CD4-positive, CD25-positive, alpha-beta regulatory T cell (primary cell): Measurements from ENCODE around the gene NATD1. TPM values are rescaled to one million over a fixed set of nuclear protein-coding genes. Genes with fewer than 3 reads are reported as not detected.
"Not testable (repeated sequence)": the region's sequence is repeated elsewhere in the genome, so short reads cannot be mapped to it uniquely, and the experiment has no call there.

Experiments
- ATAC-seq, 2 donors: fragments of 150-1000 bp; cut with Tn5 transposase; one replicate each; pipeline ENCODE4 v1.10.0; 2021; ENCODE audit warnings: low read depth in 2 of 2, moderate number of reproducible peaks in 2 of 2, moderate library complexity in 1 of 2
- DNase-seq, 3 donors: peaks; one replicate each; pipeline versions ENCODE4 v3.0.0 to v3.0.0-alpha.2; 2012 to 2022; ENCODE audit warnings: mixed read lengths in 1 of 3
- H3K27ac ChIP-seq: one replicate; pipeline ENCODE4 v1.7.0; 2013; ENCODE audit warnings: mild to moderate bottlenecking, low read length; ENCODE audit not compliant: insufficient read depth, poor library complexity, severe bottlenecking
- H3K27me3 ChIP-seq: one replicate; pipeline ENCODE4 v1.7.0; 2013; ENCODE audit warnings: low read length; ENCODE audit not compliant: control insufficient read depth, insufficient read depth
- H3K36me3 ChIP-seq: one replicate; pipeline ENCODE4 v1.7.0; 2013; ENCODE audit warnings: mild to moderate bottlenecking, low read length, moderate library complexity; ENCODE audit not compliant: control insufficient read depth, insufficient read depth
- H3K4me1 ChIP-seq: 2 replicates; pipeline ENCODE4 v1.7.0; 2013; ENCODE audit warnings: mild to moderate bottlenecking, low read length; ENCODE audit not compliant: insufficient read depth, control insufficient read depth, poor library complexity, severe bottlenecking
- H3K4me3 ChIP-seq: one replicate; pipeline ENCODE4 v1.7.0; 2013; ENCODE audit warnings: low read depth, mild to moderate bottlenecking, low read length, moderate library complexity
- H3K9me3 ChIP-seq, 2 experiments: 1 replicate in 1 of 2; 2 replicates in 1 of 2; pipeline ENCODE4 v1.7.0; 2013; ENCODE audit warnings: low read length in 2 of 2, mild to moderate bottlenecking in 1 of 2, moderate library complexity in 1 of 2; ENCODE audit not compliant: control insufficient read depth in 2 of 2
- H3K27ac Mint-ChIP-seq, 3 donors: one replicate each; pipeline ENCODE4 v1.8.0; 2020 to 2022; ENCODE audit warnings: mild to moderate bottlenecking in 3 of 3, mixed read lengths in 3 of 3, moderate library complexity in 2 of 3
- H3K27me3 Mint-ChIP-seq: one replicate; pipeline ENCODE4 v1.8.0; 2022; ENCODE audit warnings: mild to moderate bottlenecking, mixed read lengths
- H3K36me3 Mint-ChIP-seq: one replicate; pipeline ENCODE4 v1.8.0; 2020; ENCODE audit warnings: mixed read lengths
- H3K4me1 Mint-ChIP-seq, 4 donors: one replicate each; pipeline ENCODE4 v1.8.0; 2020 to 2022; ENCODE audit warnings: mixed read lengths in 4 of 4, mild to moderate bottlenecking in 1 of 4
- H3K4me3 Mint-ChIP-seq, 4 donors: one replicate each; pipeline ENCODE4 v1.8.0; 2020 to 2022; ENCODE audit warnings: mild to moderate bottlenecking in 4 of 4, mixed read lengths in 4 of 4, moderate library complexity in 3 of 4
- H3K9me3 Mint-ChIP-seq, 7 donors: one replicate each; pipeline ENCODE4 v1.8.0; 2020 to 2022; ENCODE audit warnings: mixed read lengths in 7 of 7, mild to moderate bottlenecking in 3 of 7, moderate library complexity in 2 of 7
- polyA plus RNA-seq, 4 donors: library from polyadenylated mRNA; unstranded; fragments of 300-500 nt; fragmentation: Illumina TruSeq; gene quantifications; one replicate each; pipeline ENCODE4 v1.2.3, GENCODE V29; 2021
- total RNA-seq: library from RNA; stranded (reverse); gene quantifications from one replicate; pipeline ENCODE4 v1.2.3, GENCODE V29; 2022

NATD1 gene
- total and polyA plus RNA-seq, 5 donors from 2014 or later: 2.8 to 12.7 (median 2.9) TPM

DNA sequence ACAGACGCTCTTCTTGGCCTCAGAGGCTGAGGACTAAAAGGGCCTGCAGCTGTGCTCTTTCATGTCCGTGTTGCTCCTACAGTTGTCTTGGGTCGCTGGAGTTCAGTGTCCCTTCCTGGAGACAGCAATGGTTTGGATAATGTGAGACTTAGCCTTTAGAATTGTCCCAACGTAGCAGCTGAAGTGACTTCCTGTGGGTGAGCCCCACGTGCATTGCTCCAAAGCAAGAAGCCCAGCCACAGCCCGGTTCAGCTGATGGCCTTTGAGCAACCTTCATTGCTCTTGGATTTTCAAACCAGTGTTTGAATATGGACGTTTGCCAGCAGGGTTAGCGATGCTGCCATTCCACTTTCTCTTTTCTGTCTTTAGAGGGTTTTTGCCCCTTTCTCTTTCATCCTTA, 59.0 kb downstream of the NATD1 start:
- DNase-seq (no peak), ATAC-seq (no peak)
- Histone ChIP-seq H3K36me3 (peaks cover 35% of the 10 kb centered on the region), H3K4me1 (no peaks in the 10 kb centered on the region), H3K4me3 (no peak overlapping the region), H3K27ac (no peak overlapping the region), H3K27me3 (no peaks in the 10 kb centered on the region), H3K9me3 (no peaks in the 10 kb centered on the region)
- H3K4me1 Mint-ChIP-seq: peaks cover 0 to 9% (median 4%) of the 10 kb centered on the region in 4 donors
- H3K27me3 Mint-ChIP-seq: no peaks in the 10 kb centered on the region
- H3K36me3 Mint-ChIP-seq: peaks cover 39% of the 10 kb centered on the region
- H3K9me3 Mint-ChIP-seq: no peaks in the 10 kb centered on the region
- no peak overlapping the region for H3K4me3 Mint-ChIP-seq
- peak overlapping the region; percentile 17 to 93 (median 65) for H3K27ac Mint-ChIP-seq

DNA sequence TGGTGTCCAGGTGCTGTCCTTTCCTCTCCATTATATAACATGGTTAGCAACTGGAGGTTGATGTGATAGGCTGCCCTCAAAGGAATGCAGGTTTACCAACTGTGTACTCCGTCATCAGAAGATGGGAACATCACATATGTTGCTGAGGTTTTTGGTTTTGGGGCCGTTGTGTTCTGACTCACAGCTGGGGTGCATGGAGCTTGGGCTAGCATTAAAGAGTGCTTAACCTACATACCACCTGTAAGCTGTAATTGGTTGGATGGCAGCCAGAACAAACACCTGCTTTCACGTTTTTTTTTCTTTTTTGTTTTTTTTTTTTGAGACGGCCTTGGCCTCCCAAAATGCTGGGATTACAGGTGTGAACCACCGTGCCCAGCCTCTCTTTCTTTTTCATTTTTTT, 60.2 kb downstream of the NATD1 start:
- H3K36me3 ChIP-seq: peaks cover 32% of the 10 kb centered on the region
- H3K27ac ChIP-seq: no peak overlapping the region
- H3K4me1 ChIP-seq: no peaks in the 10 kb centered on the region
- peak overlapping the region; percentile 15 to 47 (median 43) for H3K27ac Mint-ChIP-seq
- H3K4me1 Mint-ChIP-seq: peaks cover 0 to 8% (median 4%) of the 10 kb centered on the region in 4 donors
- H3K4me3 ChIP-seq: no peak overlapping the region
- H3K36me3 Mint-ChIP-seq: peaks cover 36% of the 10 kb centered on the region
- ATAC-seq (no peak), DNase-seq (no peak)
- no peaks in the 10 kb centered on the region for H3K9me3 ChIP-seq
- no peaks in the 10 kb centered on the region for H3K9me3 Mint-ChIP-seq
- H3K27me3 ChIP-seq: no peaks in the 10 kb centered on the region
- no peak overlapping the region for H3K4me3 Mint-ChIP-seq
- H3K27me3 Mint-ChIP-seq: no peaks in the 10 kb centered on the region

- not testable (repeated sequence) for H3K4me3 ChIP-seq, ATAC-seq, H3K27me3 ChIP-seq, H3K4me1 Mint-ChIP-seq, H3K9me3 Mint-ChIP-seq, H3K27me3 Mint-ChIP-seq, DNase-seq, H3K9me3 ChIP-seq, H3K27ac ChIP-seq, H3K4me3 Mint-ChIP-seq, H3K4me1 ChIP-seq
- Mint-ChIP-seq H3K27ac (peak overlapping the region in 2 of 3 donors; percentile 15 to 47), H3K36me3 (peaks cover 36% of the 10 kb centered on the region)
- H3K36me3 ChIP-seq: peaks cover 26% of the 10 kb centered on the region
These were observed 60.8 kb downstream of the NATD1 start for GRCh38 chr17:21192414-21192813.

GRCh38 chr17:21191698-21192097, 61.5 kb downstream of the NATD1 start:
- ATAC-seq (no peak), DNase-seq (no peak)
- Mint-ChIP-seq H3K36me3 (peaks cover 30% of the 10 kb centered on the region), H3K4me3 (no peak overlapping the region), H3K4me1 (peaks cover 0 to 3% (median 2%) of the 10 kb centered on the region in 4 donors), H3K9me3 (no peaks in the 10 kb centered on the region), H3K27me3 (no peaks in the 10 kb centered on the region), H3K27ac (peak overlapping the region in 2 of 3 donors; percentile 22 to 69)
- no peaks in the 10 kb centered on the region for H3K9me3 ChIP-seq
- no peak overlapping the region for H3K27ac ChIP-seq
- peaks cover 20% of the 10 kb centered on the region for H3K36me3 ChIP-seq
- no peaks in the 10 kb centered on the region for H3K27me3 ChIP-seq
- no peak overlapping the region for H3K4me3 ChIP-seq
- no peaks in the 10 kb centered on the region for H3K4me1 ChIP-seq

DNA sequence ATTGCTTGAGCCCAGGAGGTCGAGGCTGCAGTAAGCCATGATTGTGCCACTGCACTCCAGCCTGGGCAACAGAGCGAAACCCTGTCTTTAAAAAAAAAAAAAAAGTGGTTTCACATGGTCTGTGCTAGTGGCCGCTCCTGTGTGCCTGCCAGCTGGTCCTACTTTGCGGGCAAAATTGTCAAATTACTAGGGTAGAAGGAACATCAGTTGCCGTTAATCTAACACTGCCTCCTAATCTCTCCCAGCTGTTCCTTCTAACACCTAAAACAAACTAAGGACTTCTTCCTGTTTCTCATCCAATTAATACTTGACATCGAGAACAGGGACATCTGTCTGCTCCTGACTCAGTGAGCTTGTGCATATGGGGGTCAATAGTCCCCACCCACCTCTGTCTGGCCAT, 63.1 kb downstream of the NATD1 start:
- peaks cover 26% of the 10 kb centered on the region for H3K36me3 ChIP-seq
- Mint-ChIP-seq H3K27ac (no peak overlapping the region), H3K27me3 (no peaks in the 10 kb centered on the region), H3K9me3 (no peaks in the 10 kb centered on the region), H3K36me3 (peaks cover 35% of the 10 kb centered on the region), H3K4me3 (no peak overlapping the region), H3K4me1 (peaks cover 0 to 6% (median 1%) of the 10 kb centered on the region in 4 donors)
- H3K4me3 ChIP-seq: no peak overlapping the region
- no peaks in the 10 kb centered on the region for H3K4me1 ChIP-seq
- no peak for DNase-seq
- H3K27ac ChIP-seq: no peak overlapping the region
- no peaks in the 10 kb centered on the region for H3K9me3 ChIP-seq
- no peak for ATAC-seq
- H3K27me3 ChIP-seq: no peaks in the 10 kb centered on the region

- Histone ChIP-seq H3K9me3 (no peaks in the 10 kb centered on the region), H3K4me3 (no peak overlapping the region), H3K27me3 (no peaks in the 10 kb centered on the region), H3K4me1 (no peaks in the 10 kb centered on the region), H3K36me3 (peaks cover 33% of the 10 kb centered on the region), H3K27ac (no peak overlapping the region)
- Mint-ChIP-seq H3K36me3 (peaks cover 39% of the 10 kb centered on the region), H3K27me3 (no peaks in the 10 kb centered on the region), H3K9me3 (no peaks in the 10 kb centered on the region), H3K27ac (peak overlapping the region in 1 of 3 donors; percentile 36), H3K4me1 (peaks cover 0 to 6% (median 2%) of the 10 kb centered on the region in 4 donors), H3K4me3 (no peak overlapping the region)
- ATAC-seq: no peak
- no peak for DNase-seq
These were observed 63.8 kb downstream of the NATD1 start for GRCh38 chr17:21189361-21189760.

Other genes starting within 250 kb of the NATD1 start
- 152 TPM for gene USP22, start 210.4 kb downstream of the NATD1 start, total RNA-seq
- gene USP22, start 210.4 kb downstream of the NATD1 start, polyA plus RNA-seq: 10 to 100 TPM; 32.1 to 39.8 (median 37.9) TPM
- 7.6 TPM for gene DHRS7B, start 126.4 kb downstream of the NATD1 start, total RNA-seq
- 10 to 100 TPM; 11.8 to 17.2 (median 14.0) TPM for gene DHRS7B, start 126.4 kb downstream of the NATD1 start, polyA plus RNA-seq
- 16.1 TPM for gene TMEM11, start 39.2 kb downstream of the NATD1 start, total RNA-seq
- 10 to 100 TPM; 30.8 to 50.3 (median 45.6) TPM for gene TMEM11, start 39.2 kb downstream of the NATD1 start, polyA plus RNA-seq
- 70.6 TPM for gene MAP2K3, start 31.3 kb upstream of the NATD1 start, total RNA-seq
- 10 to 100 TPM; 63.4 to 71.9 (median 68.3) TPM for gene MAP2K3, start 31.3 kb upstream of the NATD1 start, polyA plus RNA-seq
- 0.15 TPM for gene KCNJ12, start 122.9 kb upstream of the NATD1 start, total RNA-seq
- not detected for gene KCNJ12, start 122.9 kb upstream of the NATD1 start, polyA plus RNA-seq